Psoas muscle (tissue), 8 donors: ENCODE results near the gene PHKA2. TPM values are rescaled to one million over a fixed set of nuclear protein-coding genes. Genes with fewer than 3 reads are reported as not detected.

ENCODE experiments used
- ATAC-seq, 4 donors: fragments of 200-7000 bp; cut with Tn5 transposase; one replicate each; pipeline ENCODE4 v1.9.1; 2020; ENCODE audit warnings: moderate library complexity in 3 of 4, mild to moderate bottlenecking in 2 of 4
- DNase-seq, 2 donors: peaks; one replicate each; pipeline ENCODE4 v3.0.0-alpha.2; 2020
- H3K27ac ChIP-seq: fragments of 200-600 bp; one replicate; pipeline ENCODE4 v1.8.0; 2022
- H3K27me3 ChIP-seq, 3 donors: fragments of 200-600 bp in 1 of 3; one replicate each; pipeline versions ENCODE4 v1.6.1 to v1.8.0; 2013 to 2022; ENCODE audit warnings: low read length in 2 of 3, mild to moderate bottlenecking in 2 of 3, moderate library complexity in 1 of 3; ENCODE audit not compliant: insufficient read depth in 3 of 3
- H3K36me3 ChIP-seq, 2 donors: fragments of 200-600 bp in 1 of 2; one replicate each; pipeline versions ENCODE4 v1.6.1 to v1.8.0; 2013 to 2022; ENCODE audit warnings: low read depth in 1 of 2, mild to moderate bottlenecking in 1 of 2, moderate library complexity in 1 of 2; ENCODE audit not compliant: insufficient read depth in 1 of 2
- H3K4me1 ChIP-seq: fragments of 200-600 bp; one replicate; pipeline ENCODE4 v1.8.0; 2022
- H3K4me3 ChIP-seq: fragments of 200-600 bp; one replicate; pipeline ENCODE4 v1.8.0; 2022; ENCODE audit warnings: mild to moderate bottlenecking
- H3K9me3 ChIP-seq: fragments of 200-600 bp; one replicate; pipeline ENCODE4 v1.8.0; 2022
- CTCF ChIP-seq: fragments of 200-600 bp; IDR thresholded peaks from one replicate; pipeline ENCODE4 v1.8.0; 2022; ENCODE audit warnings: antibody characterized with exemption
- WGBS, 3 donors: extraction: QIAGEN DNeasy Blood & Tissue Kit; methylation state at CpG; one replicate each; pipeline versions ENCODE4 v1.1.6 to v1.1.7; 2013; 5-methylcytosine and 5-hydroxymethylcytosine counted together
- intact Hi-C, 2 donors: fragments of 100-400 bp; cut with DNase I; formaldehyde crosslinking; loops; one replicate each; pipeline versions ENCODE4 v1.11.0 to v1.14.2; 2022
- long read RNA-seq, 2 donors: library from polyadenylated mRNA; unstranded; transcript quantifications; one replicate each; pipeline ENCODE4 v2.0.0, GENCODE V29; 2021
- polyA plus RNA-seq, 3 donors: library from polyadenylated mRNA; stranded (reverse); fragments of 200-250 nt; gene quantifications; one replicate each; pipeline ENCODE4 v1.2.3, GENCODE V29; 2013
- total RNA-seq, 4 donors: library from RNA; stranded (reverse); fragmentation: NEBNext Ultra II Directional in 2 of 4; extraction: Animal tissue kit (Norgen Biotek cat#: 25700) in 2 of 4; gene quantifications; one replicate each; pipeline versions ENCODE4 v1.2.1 to v1.2.4, GENCODE V29; 2021 to 2023
- donor health status: healthy with polysubstance abuse.
- donor health status: DM: no; HTN: no; CAD: no; lungs with moderate emphysema.
- donor health status: Bipolar disorder and iron deficiency.
- donor health status: healthy.
- donor health status: DM: yes; HTN: yes; CAD: no.
- donor health status: DM: no; HTN: no; CAD: no.
- donor health status: DM: no; HTN: no; CAD: no.
- donor health status: DM: yes; HTN: yes; CAD: no.

The PHKA2 gene
- total RNA-seq: 10 to 100 TPM in 3 of 4 donors, 1 to 10 TPM in 1; 8.9 to 24.8 (median 12.9) TPM
- polyA plus RNA-seq: 1 to 10 TPM; 3.7 to 6.4 (median 5.9) TPM
- long read RNA-seq, donor 1, full-length matches to known transcripts: 2 of 4 reads
- long read RNA-seq, donor 1, partial matches to known transcripts: 2 of 4 reads
- long read RNA-seq, donor 1, other reads (novel, unspliced or antisense): 0 of 4 reads
- long read RNA-seq, donor 2, full-length matches to known transcripts: 6 of 7 reads
- long read RNA-seq, donor 2, partial matches to known transcripts: 1 of 7 reads
- long read RNA-seq, donor 2, other reads (novel, unspliced or antisense): 0 of 7 reads

DNA sequence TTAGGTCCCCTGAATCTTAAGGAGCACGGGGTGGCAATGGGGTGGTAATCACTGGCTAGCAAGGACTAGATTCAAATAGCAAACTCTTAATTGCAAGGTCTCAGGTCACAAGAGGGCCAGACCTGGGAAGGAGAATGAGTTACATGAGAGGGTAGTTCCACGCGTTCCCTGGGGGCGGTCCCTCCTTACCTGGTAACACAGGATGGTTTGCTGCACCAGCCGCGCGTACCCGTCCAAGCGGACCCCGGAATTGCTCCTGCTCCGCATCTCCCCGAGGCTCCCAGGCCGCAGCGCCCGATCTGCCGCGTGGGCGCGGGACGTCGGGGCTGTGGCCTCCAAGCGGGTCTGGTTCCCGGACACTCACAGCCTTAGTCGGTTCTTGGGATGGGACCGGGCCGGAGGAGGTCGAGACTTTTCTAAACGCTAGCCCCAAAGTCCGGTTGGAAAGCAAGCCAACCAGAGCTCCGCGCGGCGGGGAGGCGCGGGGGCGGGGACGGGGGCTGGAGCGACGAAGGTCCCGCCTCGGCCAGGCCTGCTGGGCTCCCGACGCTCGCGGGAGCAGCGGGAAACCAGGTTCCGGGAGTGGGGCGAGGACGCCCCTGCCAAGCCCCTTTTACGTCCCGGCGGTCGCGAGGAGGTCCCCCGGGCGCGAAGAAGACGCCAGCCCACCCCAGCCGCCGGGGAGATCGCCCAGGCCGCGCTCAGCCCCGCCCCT lies at the start of gene PHKA2:
PHKA2 (minus strand) TSS at position 449 of the 715 bp plus-strand sequence; CDS start at position 267, 182 bp downstream.
- Histone ChIP-seq H3K27ac (peak within 1 kb of the TSS; percentile 84), H3K36me3 (no peaks in the 10 kb centered on the region), H3K27me3 (peaks cover 0 to 5% (median 0%) of the 10 kb centered on the region in 3 donors), H3K9me3 (no peaks in the 10 kb centered on the region), H3K4me1 (peaks cover 3% of the 10 kb centered on the region), H3K4me3 (peak within 1 kb of the TSS; percentile 82)
- ATAC-seq: peak; percentile 65 to 78 (median 67)
- WGBS, 3 donors: 0 to 17% (median 0%) methylated on average over 33 to 64 of the region's 64 CpGs
- peak; percentile 64 to 77 for DNase-seq
- no peak for TF ChIP-seq CTCF
- intact Hi-C loops: loop anchor here in 1 of 2 donors (10.0 kb wide), 1 partner anchor 1249 kb away; the partner anchor contains the start of gene SCML1

DNA sequence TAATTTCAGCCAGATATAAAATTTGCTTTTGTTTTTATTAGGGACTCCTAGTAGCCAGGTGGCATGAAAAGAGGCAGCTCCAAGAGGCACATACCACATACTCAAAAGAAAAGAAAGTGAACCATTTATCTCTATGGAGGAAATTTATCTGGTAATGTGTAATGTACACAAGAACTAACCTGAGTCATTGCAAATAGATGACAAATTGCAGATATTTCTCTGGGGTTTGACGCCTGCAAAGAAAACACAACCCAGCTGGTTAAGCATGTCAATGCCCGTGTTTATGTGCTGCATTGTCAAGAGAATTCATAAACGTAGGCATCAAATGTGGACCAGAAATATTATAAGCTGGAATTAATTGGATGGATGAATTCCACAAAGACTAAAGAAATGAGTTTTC lies 46.9 kb upstream of the PHKA2 start:
- Histone ChIP-seq H3K4me1 (no peaks in the 10 kb centered on the region), H3K9me3 (no peaks in the 10 kb centered on the region), H3K4me3 (no peak overlapping the region), H3K27ac (no peak overlapping the region), H3K27me3 (no peaks in the 10 kb centered on the region), H3K36me3 (no peaks in the 10 kb centered on the region)
- DNase-seq (no peak), ATAC-seq (no peak)
- 71 to 92% (median 91%) methylated on average over 3 of the region's 3 CpGs for WGBS, 3 donors
- TF ChIP-seq CTCF: no peak
- intact Hi-C loops: no loop called here

- intact Hi-C loops: no loop called here
- H3K4me1 ChIP-seq: no peaks in the 10 kb centered on the region
- no peak overlapping the region for H3K4me3 ChIP-seq
- no peaks in the 10 kb centered on the region for H3K9me3 ChIP-seq
- no peak for TF ChIP-seq CTCF
- H3K27ac ChIP-seq: no peak overlapping the region
- peaks cover 0 to 3% (median 0%) of the 10 kb centered on the region in 3 donors for H3K27me3 ChIP-seq
- H3K36me3 ChIP-seq: no peaks in the 10 kb centered on the region
- 82 to 89% (median 84%) methylated on average over 6 of the region's 6 CpGs for WGBS, 3 donors
- ATAC-seq (no peak), DNase-seq (no peak)
Observed at GRCh38 chrX:19028560-19028959, 44.6 kb upstream of the PHKA2 start.

- peaks cover 0 to 3% (median 0%) of the 10 kb centered on the region in 3 donors for H3K27me3 ChIP-seq
- no peak overlapping the region for H3K27ac ChIP-seq
- no peak for TF ChIP-seq CTCF
- H3K36me3 ChIP-seq: no peaks in the 10 kb centered on the region
- intact Hi-C loops: no loop called here
- H3K4me3 ChIP-seq: no peak overlapping the region
- WGBS, 3 donors: 73 to 92% (median 88%) methylated on average over 4 of the region's 4 CpGs
- DNase-seq: no peak
- no peak for ATAC-seq
- H3K9me3 ChIP-seq: no peaks in the 10 kb centered on the region
- no peaks in the 10 kb centered on the region for H3K4me1 ChIP-seq
Observed at GRCh38 chrX:19024366-19024765, 40.5 kb upstream of the PHKA2 start.
